OCI-LY3 (cell line): ENCODE results near the gene TLDC2.
A peak's percentile ranks its signal among the peaks of the same experiment; 100 is the strongest.

Source experiments
- H2AFZ ChIP-seq: fragments of 200-600, 300-600 bp; shearing (Covaris generic); 2 replicates; pipeline ENCODE4 v1.6.0; 2014; ENCODE audit warnings: antibody characterized with exemption, low read depth, low read length
- H3K27ac ChIP-seq: fragments of 200-600, 300-600 bp; sonication (generic); 2 replicates; pipeline ENCODE4 v1.5.1; 2014; ENCODE audit warnings: mild to moderate bottlenecking, low read length, moderate library complexity, mixed read lengths
- H3K27me3 ChIP-seq: fragments of 200-600, 300-600 bp; sonication (generic); 2 replicates; pipeline ENCODE4 v1.6.1; 2014; ENCODE audit warnings: low read depth, low read length, mixed read lengths
- H3K36me3 ChIP-seq: fragments of 200-600, 300-600 bp; sonication (generic); replicated peaks from 2 replicates; pipeline ENCODE3; 2014; ENCODE audit warnings: low read depth, low read length, mixed read lengths
- H3K4me1 ChIP-seq: fragments of 300-600, 200-600 bp; sonication (generic); 2 replicates; pipeline ENCODE4 v1.6.1; 2014; ENCODE audit warnings: low read length, mixed read lengths
- H3K4me2 ChIP-seq: fragments of 200-600, 300-600 bp; sonication (generic); 2 replicates; pipeline ENCODE4 v1.6.1; 2014; ENCODE audit warnings: low read length, mixed read lengths
- H3K4me3 ChIP-seq: fragments of 300-600, 200-600 bp; sonication (generic); 2 replicates; pipeline ENCODE4 v1.5.1; 2014; ENCODE audit warnings: antibody characterized with exemption, mild to moderate bottlenecking, low read length, moderate library complexity
- H3K79me2 ChIP-seq: fragments of 300-600, 200-600 bp; shearing (Covaris generic); 2 replicates; pipeline ENCODE4 v1.6.1; 2014; ENCODE audit warnings: mild to moderate bottlenecking, low read length, mixed read lengths
- H3K9ac ChIP-seq: fragments of 300-600, 200-600 bp; shearing (Covaris generic); 2 replicates; pipeline ENCODE4 v1.6.0; 2014; ENCODE audit warnings: mild to moderate bottlenecking, low read length, moderate library complexity
- H3K9me3 ChIP-seq: fragments of 200-600, 300-600 bp; shearing (Covaris generic); 2 replicates; pipeline ENCODE4 v1.6.1; 2014; ENCODE audit warnings: low read length, mixed read lengths; ENCODE audit not compliant: insufficient read depth
- H4K20me1 ChIP-seq: fragments of 200-600, 300-600 bp; sonication (generic); 2 replicates; pipeline ENCODE4 v1.6.1; 2016; ENCODE audit warnings: low read length, mixed read lengths; ENCODE audit not compliant: insufficient read depth
- CTCF ChIP-seq: fragments of 200-600, 300-600 bp; sonication (generic); IDR thresholded peaks from 2 replicates; pipeline ENCODE4 v1.5.1; 2014; ENCODE audit warnings: antibody characterized with exemption, low read length, low read depth
- EZH2phosphoT487 ChIP-seq: fragments of 200-600 bp; shearing (Covaris generic); IDR thresholded peaks from 2 replicates; pipeline ENCODE4 v1.6.1; 2018; ENCODE audit warnings: antibody characterized with exemption, mixed run types, low read depth

Gene TLDC2

GRCh38 chr20:36830791-36831691 lies 44.9 kb upstream of the TLDC2 start:
- Histone ChIP-seq H3K9ac (no peak overlapping the region), H3K27me3 (no peaks in the 10 kb centered on the region), H3K9me3 (no peaks in the 10 kb centered on the region), H3K4me3 (no peak overlapping the region), H3K4me1 (peaks cover 23% of the 10 kb centered on the region), H3K36me3 (peaks cover 13% of the 10 kb centered on the region), H3K27ac (no peak overlapping the region), H3K79me2 (no peaks in the 10 kb centered on the region), H4K20me1 (no peaks in the 10 kb centered on the region), H3K4me2 (no peak overlapping the region), H2AFZ (no peak overlapping the region)
- TF ChIP-seq CTCF, result 0 out of 2 replicates have a peak, but pooled peaks have one; percentile 10
- TF ChIP-seq EZH2phosphoT487, result no peak

- Histone ChIP-seq H3K79me2 (no peaks in the 10 kb centered on the region), H2AFZ (no peak overlapping the region), H3K36me3 (peaks cover 11% of the 10 kb centered on the region), H3K4me1 (peaks cover 29% of the 10 kb centered on the region), H3K9ac (no peak overlapping the region), H3K4me2 (no peak overlapping the region), H3K9me3 (no peaks in the 10 kb centered on the region), H3K27me3 (no peaks in the 10 kb centered on the region), H3K27ac (no peak overlapping the region), H4K20me1 (no peaks in the 10 kb centered on the region), H3K4me3 (no peak overlapping the region)
- TF ChIP-seq CTCF (no peak), EZH2phosphoT487 (no peak)
These were observed 43.1 kb upstream of the TLDC2 start for GRCh38 chr20:36832791-36833190.

GRCh38 chr20:36833275-36834020 lies 42.5 kb upstream of the TLDC2 start:
- Histone ChIP-seq H3K4me3 (no peak overlapping the region), H3K9ac (no peak overlapping the region), H3K9me3 (no peaks in the 10 kb centered on the region), H3K4me1 (peaks cover 23% of the 10 kb centered on the region), H4K20me1 (no peaks in the 10 kb centered on the region), H3K79me2 (no peaks in the 10 kb centered on the region), H3K36me3 (peaks cover 9% of the 10 kb centered on the region), H3K4me2 (no peak overlapping the region), H2AFZ (no peak overlapping the region), H3K27me3 (no peaks in the 10 kb centered on the region), H3K27ac (no peak overlapping the region)
- TF ChIP-seq CTCF (no peak), EZH2phosphoT487 (no peak)

DNA sequence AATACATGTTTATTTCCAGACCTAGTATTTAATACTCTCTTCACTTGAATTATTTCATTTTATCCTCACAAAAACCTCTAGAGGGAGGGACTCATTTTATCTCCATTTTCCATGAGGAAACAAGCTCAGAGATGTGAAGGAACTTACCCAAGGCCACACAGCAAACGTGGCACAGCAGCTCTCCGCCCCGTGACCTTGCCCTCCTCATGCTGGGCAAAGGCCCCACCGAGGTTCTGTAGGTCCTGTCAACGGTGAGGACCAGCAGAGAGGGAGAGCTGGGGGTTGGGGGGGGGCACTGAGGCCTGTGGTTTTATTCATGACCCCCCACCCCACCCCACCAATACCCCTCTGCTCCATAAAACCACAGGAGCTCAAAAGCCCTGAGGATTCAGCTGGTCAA lies 40.9 kb upstream of the TLDC2 start:
- Histone ChIP-seq H3K9me3 (no peaks in the 10 kb centered on the region), H3K27me3 (no peaks in the 10 kb centered on the region), H3K27ac (peak overlapping the region; percentile 70), H3K4me2 (peak overlapping the region; percentile 82), H3K79me2 (no peaks in the 10 kb centered on the region), H3K4me3 (peak overlapping the region; percentile 70), H2AFZ (peak overlapping the region; percentile 48; the same call in 1 of the 2 replicates), H3K9ac (peak overlapping the region; percentile 69), H3K4me1 (peaks cover 23% of the 10 kb centered on the region), H3K36me3 (peaks cover 5% of the 10 kb centered on the region), H4K20me1 (no peaks in the 10 kb centered on the region)
- TF ChIP-seq CTCF, result no peak
- TF ChIP-seq EZH2phosphoT487, result no peak
